ENCODE measurements around the gene MEF2C.

DNA sequence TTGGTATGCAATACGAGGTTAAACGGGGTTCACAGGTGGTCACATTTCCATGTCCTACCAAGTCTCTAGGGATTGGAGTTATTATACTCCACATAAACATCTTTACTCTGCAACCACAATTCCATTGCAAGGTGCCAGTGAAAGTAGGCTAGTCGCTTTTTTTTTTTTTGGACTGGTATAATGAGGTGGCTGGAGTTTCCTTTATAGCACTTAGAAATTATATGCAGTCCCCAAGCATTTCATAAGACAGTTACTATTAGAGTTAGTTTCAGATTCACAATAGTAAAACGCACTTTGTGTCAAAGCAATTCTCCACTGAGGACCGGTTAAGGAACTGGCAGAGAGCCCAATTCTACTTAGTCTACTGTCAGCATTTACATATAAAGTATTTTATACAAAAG, 1.4 kb downstream of the MEF2C start:
- TF ChIP-seq, protein P1, sequence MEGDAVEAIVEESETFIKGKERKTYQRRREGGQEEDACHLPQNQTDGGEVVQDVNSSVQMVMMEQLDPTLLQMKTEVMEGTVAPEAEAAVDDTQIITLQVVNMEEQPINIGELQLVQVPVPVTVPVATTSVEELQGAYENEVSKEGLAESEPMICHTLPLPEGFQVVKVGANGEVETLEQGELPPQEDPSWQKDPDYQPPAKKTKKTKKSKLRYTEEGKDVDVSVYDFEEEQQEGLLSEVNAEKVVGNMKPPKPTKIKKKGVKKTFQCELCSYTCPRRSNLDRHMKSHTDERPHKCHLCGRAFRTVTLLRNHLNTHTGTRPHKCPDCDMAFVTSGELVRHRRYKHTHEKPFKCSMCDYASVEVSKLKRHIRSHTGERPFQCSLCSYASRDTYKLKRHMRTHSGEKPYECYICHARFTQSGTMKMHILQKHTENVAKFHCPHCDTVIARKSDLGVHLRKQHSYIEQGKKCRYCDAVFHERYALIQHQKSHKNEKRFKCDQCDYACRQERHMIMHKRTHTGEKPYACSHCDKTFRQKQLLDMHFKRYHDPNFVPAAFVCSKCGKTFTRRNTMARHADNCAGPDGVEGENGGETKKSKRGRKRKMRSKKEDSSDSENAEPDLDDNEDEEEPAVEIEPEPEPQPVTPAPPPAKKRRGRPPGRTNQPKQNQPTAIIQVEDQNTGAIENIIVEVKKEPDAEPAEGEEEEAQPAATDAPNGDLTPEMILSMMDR (IDR thresholded peaks at IDR 0.05), result no peak
- TF ChIP-seq POLR2A (IDR thresholded peaks at IDR 0.05), result no peak
